ENCODE data around the gene KMO.

Gene KMO

DNA sequence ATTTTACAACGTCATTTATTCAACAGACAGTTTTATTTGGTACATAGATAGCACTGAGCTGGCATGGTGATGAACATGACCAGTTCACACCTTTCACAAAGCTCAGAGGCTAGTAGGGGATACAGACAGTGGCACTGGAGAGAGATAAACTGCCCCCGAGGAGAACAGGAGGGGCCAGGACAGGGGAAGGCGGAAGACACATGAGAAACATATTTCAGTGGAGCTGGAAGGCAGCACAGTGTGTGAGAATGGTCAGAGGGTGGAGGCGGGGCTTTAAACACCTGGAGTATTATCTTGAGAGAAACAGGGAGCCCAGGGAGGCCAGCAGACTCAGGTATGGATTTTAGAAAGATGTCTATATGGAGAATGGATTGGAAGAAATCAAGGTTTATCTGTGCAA, 58.5 kb downstream of the KMO start:
- H3K4me2 ChIP-seq (ENCODE audit: low read depth, low read length, poor library complexity, severe bottlenecking): no peak overlapping the region
- H4K20me1 ChIP-seq (ENCODE audit: low read depth, low read length): no peaks in the 10 kb centered on the region
- no peak overlapping the region for H3K4me3 ChIP-seq (ENCODE audit: insufficient read depth, low read length, poor library complexity, severe bottlenecking)
- H3K27ac ChIP-seq (ENCODE audit: low read depth, low read length): no peak overlapping the region
- H2AFZ ChIP-seq (ENCODE audit: low read depth, low read length, severe bottlenecking): no peak overlapping the region
- TF ChIP-seq, protein P1, sequence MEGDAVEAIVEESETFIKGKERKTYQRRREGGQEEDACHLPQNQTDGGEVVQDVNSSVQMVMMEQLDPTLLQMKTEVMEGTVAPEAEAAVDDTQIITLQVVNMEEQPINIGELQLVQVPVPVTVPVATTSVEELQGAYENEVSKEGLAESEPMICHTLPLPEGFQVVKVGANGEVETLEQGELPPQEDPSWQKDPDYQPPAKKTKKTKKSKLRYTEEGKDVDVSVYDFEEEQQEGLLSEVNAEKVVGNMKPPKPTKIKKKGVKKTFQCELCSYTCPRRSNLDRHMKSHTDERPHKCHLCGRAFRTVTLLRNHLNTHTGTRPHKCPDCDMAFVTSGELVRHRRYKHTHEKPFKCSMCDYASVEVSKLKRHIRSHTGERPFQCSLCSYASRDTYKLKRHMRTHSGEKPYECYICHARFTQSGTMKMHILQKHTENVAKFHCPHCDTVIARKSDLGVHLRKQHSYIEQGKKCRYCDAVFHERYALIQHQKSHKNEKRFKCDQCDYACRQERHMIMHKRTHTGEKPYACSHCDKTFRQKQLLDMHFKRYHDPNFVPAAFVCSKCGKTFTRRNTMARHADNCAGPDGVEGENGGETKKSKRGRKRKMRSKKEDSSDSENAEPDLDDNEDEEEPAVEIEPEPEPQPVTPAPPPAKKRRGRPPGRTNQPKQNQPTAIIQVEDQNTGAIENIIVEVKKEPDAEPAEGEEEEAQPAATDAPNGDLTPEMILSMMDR (IDR thresholded peaks at IDR 0.05; ENCODE audit: insufficient read depth, low read length, poor library complexity, severe bottlenecking): no peak
- no peak for TF ChIP-seq EZH2phosphoT487 (conservative IDR thresholded peaks at IDR 0.05; ENCODE audit: low read length)
- no peaks in the 10 kb centered on the region for H3F3A ChIP-seq (ENCODE audit: insufficient read depth)
- H3K9me2 ChIP-seq (replicated peaks; ENCODE audit: insufficient read depth, low read length): no peaks in the 10 kb centered on the region
- H3K79me2 ChIP-seq (ENCODE audit: insufficient read depth, low read length): no peaks in the 10 kb centered on the region
- H3K36me3 ChIP-seq (ENCODE audit: low read length): 0 out of 2 replicates have a peak, but pooled peaks cover 4% of the 10 kb centered on the region
- H3K9me3 ChIP-seq (ENCODE audit: insufficient read depth, low read length): no peaks in the 10 kb centered on the region
- H3K27me3 ChIP-seq (ENCODE audit: low read length): no peaks in the 10 kb centered on the region
- H3K9ac ChIP-seq (ENCODE audit: low read length): no peak overlapping the region

DNA sequence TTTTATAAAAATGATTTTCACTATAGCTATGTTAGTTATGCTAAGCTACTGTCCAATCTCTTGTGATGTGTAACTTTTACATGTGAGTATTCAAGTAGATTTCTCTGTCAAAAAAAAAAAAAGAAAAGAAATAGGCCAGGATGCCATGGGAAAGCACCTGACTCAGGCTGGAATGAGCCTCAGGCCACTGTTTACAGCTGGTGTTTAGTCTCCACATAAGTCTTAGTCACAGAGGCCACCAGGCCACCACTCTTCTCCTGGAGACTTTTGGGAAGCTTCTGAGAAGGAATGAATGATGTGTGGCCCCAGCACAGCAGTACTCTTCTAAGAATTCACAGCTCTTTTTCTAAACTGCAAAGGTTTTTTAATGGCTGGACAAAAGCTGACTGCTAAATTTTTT, 59.1 kb downstream of the KMO start:
- Histone ChIP-seq H3K4me3 (ENCODE audit: insufficient read depth, low read length, poor library complexity, severe bottlenecking) (no peak overlapping the region), H3K9me2 (replicated peaks; ENCODE audit: insufficient read depth, low read length) (no peaks in the 10 kb centered on the region), H3K27me3 (ENCODE audit: low read length) (no peaks in the 10 kb centered on the region), H3K4me2 (ENCODE audit: low read depth, low read length, poor library complexity, severe bottlenecking) (no peak overlapping the region), H2AFZ (ENCODE audit: low read depth, low read length, severe bottlenecking) (no peak overlapping the region), H3F3A (ENCODE audit: insufficient read depth) (no peaks in the 10 kb centered on the region), H3K9ac (ENCODE audit: low read length) (no peak overlapping the region), H3K36me3 (ENCODE audit: low read length) (0 out of 2 replicates have a peak, but pooled peaks cover 4% of the 10 kb centered on the region), H3K79me2 (ENCODE audit: insufficient read depth, low read length) (no peaks in the 10 kb centered on the region), H4K20me1 (ENCODE audit: low read depth, low read length) (no peaks in the 10 kb centered on the region), H3K27ac (ENCODE audit: low read depth, low read length) (no peak overlapping the region), H3K9me3 (ENCODE audit: insufficient read depth, low read length) (no peaks in the 10 kb centered on the region)
- TF ChIP-seq, protein P1 (IDR thresholded peaks at IDR 0.05; ENCODE audit: insufficient read depth, low read length, poor library complexity, severe bottlenecking): no peak
- no peak for TF ChIP-seq EZH2phosphoT487 (conservative IDR thresholded peaks at IDR 0.05; ENCODE audit: low read length)

DNA sequence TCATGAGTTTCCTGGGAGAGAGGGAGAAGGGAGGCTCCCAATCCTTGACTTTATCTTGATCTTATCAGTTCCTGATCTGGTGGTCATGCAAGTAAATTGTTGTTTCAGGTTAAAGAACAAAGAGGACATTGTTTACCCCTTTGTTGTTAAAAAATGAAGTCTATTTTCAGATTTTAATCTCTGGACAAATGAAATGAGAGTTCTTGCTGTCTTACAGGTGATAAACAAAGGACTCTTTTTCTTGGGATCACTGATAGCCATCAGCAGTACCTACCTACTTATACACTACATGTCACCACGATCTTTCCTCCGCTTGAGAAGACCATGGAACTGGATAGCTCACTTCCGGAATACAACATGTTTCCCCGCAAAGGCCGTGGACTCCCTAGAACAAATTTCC, 59.6 kb downstream of the KMO start:
- Histone ChIP-seq H3K9me3 (ENCODE audit: insufficient read depth, low read length) (no peaks in the 10 kb centered on the region), H3K9ac (ENCODE audit: low read length) (no peak overlapping the region), H3K27ac (ENCODE audit: low read depth, low read length) (no peak overlapping the region), H3K4me2 (ENCODE audit: low read depth, low read length, poor library complexity, severe bottlenecking) (no peak overlapping the region), H3F3A (ENCODE audit: insufficient read depth) (no peaks in the 10 kb centered on the region), H3K4me3 (ENCODE audit: insufficient read depth, low read length, poor library complexity, severe bottlenecking) (no peak overlapping the region), H2AFZ (ENCODE audit: low read depth, low read length, severe bottlenecking) (no peak overlapping the region), H3K79me2 (ENCODE audit: insufficient read depth, low read length) (no peaks in the 10 kb centered on the region), H3K27me3 (ENCODE audit: low read length) (no peaks in the 10 kb centered on the region), H4K20me1 (ENCODE audit: low read depth, low read length) (no peaks in the 10 kb centered on the region), H3K36me3 (ENCODE audit: low read length) (0 out of 2 replicates have a peak, but pooled peaks cover 4% of the 10 kb centered on the region), H3K9me2 (replicated peaks; ENCODE audit: insufficient read depth, low read length) (no peaks in the 10 kb centered on the region)
- TF ChIP-seq EZH2phosphoT487 (conservative IDR thresholded peaks at IDR 0.05; ENCODE audit: low read length): no peak
- TF ChIP-seq, protein P1 (IDR thresholded peaks at IDR 0.05; ENCODE audit: insufficient read depth, low read length, poor library complexity, severe bottlenecking): no peak

Measured in SU-DHL-6 (cell line).